ENCODE measurements around the gene RP2.

Gene RP2

DNA sequence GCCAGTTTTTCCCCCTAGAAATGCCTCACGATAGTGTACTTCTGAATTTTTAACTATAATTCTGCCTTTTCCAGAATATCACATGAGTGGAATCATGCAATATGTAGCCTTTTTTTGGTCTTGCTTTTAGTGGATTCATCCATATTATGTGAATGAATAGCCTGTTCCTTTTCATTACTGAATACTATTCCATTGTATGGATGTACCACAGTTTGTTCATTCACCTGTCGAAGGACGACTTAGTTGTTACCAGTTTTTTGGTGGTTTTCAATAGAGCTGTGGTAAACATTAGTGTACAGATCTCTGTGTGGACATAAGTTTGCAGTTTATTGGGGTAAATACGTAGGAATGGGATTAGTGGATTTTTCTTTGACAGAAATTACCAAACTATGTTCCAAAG is 83.4 kb downstream of the RP2 start:
- no peak for DNase-seq (ENCODE audit: low spot score)

DNA sequence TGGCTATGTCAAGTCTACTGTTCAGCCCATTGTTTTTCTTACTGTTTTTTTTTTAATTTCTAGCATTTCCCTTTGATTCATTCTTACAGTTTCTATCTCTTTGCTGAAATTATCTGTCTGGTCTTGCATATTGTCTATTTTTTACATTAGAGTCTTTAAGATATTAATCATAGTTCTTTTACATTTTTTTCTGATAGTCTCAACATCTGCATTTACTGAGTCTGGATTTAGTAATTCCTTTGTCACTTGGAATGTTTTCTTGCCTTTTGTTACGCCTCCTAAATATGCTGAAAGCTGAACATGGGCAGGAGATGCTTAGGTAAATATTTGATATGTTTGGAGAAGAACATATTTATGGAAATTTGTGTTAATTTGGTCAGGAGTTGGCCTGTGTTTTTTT is 85.8 kb downstream of the RP2 start:
- DNase-seq (ENCODE audit: low spot score): no peak

DNA sequence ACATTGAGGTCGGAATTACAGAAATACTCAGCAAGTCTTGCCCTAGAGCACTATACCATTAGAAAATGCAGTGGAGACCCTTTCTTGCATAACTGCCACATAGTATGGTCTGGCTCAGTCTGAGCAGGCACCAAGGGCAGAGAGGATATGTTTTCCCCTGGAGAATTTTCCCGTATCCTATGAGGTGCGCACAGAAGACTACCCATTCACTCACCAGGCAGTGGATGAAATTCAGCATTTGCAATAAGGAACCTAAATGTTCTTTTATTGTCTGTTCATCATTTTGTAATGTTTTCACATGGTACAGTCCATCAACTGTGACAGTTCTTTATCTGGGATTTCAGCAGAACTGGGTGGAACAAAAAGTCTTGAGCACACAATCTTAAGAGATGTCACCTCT is 90.9 kb downstream of the RP2 start:
- DNase-seq (ENCODE audit: low spot score): no peak

DNA sequence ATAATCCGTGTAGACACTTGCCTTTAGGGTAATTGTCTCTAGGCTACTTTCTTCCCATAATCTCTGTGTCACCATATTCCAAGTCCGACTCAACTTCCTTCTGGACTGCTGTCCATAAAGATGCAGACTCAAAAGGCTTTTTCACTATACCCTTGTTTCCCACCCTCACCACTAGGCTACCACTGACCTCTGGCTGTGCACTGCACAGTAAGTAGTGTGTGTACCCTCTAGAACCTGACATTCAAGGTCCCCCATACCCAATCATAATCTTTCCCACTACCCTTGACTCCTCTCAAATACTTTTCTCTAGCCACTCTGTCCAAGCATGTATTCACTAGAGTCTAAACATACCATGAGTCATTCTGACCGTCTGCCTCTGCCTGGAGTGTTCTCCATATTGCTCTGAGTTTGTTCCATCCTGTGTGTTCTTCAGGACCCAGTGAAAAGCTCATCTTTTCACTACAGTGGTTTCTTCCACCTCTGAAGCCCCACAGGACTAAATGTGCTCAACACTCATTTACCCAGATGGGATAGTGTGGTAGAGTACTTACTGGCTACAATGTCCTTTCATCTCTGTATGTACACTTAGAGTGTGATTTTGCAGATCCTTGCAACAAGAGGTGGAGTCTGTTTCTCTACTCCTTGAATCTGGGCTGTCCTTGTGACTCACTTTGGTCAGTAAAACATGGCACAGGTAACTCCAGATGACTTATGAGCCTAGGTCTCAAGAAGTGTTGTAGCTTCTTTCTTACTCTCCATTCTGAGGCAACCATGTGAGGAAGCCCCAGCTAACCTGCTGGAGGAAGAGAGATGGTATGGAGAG is 92.8 kb downstream of the RP2 start:
- DNase-seq (ENCODE audit: low spot score): no peak
